Esophagus muscularis mucosa (tissue), 3 donors: ENCODE measurements around the gene ACOD1.

Experiments used
- POLR2A ChIP-seq: fragments of 450-650 bp; IDR thresholded peaks from one replicate; pipeline ENCODE4 v1.6.1; 2017; ENCODE audit warnings: antibody characterized with exemption, moderate library complexity, mild to moderate bottlenecking, low read depth
- TF ChIP-seq, protein P1 (sequence below), 3 experiments: fragments of 200-600 bp in 2 of 3; fragments of 450-650 bp in 1 of 3; sonication (generic) in 2 of 3; IDR thresholded peaks; one replicate each; pipeline ENCODE4 v1.5.1; 2017 to 2019; ENCODE audit warnings: antibody characterized with exemption in 3 of 3, mild to moderate bottlenecking in 2 of 3, moderate library complexity in 1 of 3

DNA sequence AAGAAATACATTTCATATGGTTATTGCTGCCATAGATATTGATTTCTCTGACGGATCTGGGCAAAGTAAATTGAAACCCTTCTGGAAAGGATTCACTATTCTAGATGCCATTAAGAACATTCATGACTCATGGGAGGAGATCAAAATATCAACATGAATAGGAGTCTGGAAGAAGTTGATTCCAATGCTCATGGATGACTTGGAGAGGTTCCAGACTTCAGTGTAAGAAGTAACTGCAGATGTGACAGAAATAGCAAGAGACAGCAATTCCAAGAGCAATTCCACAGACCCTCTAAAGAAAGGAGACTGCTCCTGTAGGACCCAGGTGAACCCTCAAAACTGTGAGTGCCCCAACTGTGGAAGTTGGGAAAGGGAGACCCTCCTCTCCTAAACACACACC lies 31.2 kb upstream of the ACOD1 start:
- TF ChIP-seq, protein P1, sequence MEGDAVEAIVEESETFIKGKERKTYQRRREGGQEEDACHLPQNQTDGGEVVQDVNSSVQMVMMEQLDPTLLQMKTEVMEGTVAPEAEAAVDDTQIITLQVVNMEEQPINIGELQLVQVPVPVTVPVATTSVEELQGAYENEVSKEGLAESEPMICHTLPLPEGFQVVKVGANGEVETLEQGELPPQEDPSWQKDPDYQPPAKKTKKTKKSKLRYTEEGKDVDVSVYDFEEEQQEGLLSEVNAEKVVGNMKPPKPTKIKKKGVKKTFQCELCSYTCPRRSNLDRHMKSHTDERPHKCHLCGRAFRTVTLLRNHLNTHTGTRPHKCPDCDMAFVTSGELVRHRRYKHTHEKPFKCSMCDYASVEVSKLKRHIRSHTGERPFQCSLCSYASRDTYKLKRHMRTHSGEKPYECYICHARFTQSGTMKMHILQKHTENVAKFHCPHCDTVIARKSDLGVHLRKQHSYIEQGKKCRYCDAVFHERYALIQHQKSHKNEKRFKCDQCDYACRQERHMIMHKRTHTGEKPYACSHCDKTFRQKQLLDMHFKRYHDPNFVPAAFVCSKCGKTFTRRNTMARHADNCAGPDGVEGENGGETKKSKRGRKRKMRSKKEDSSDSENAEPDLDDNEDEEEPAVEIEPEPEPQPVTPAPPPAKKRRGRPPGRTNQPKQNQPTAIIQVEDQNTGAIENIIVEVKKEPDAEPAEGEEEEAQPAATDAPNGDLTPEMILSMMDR (IDR thresholded peaks at IDR 0.05): no peak
- TF ChIP-seq POLR2A: no peak
